ENCODE measurements around the gene TNFRSF8. TPM values are rescaled to one million over a fixed set of nuclear protein-coding genes. Genes with fewer than 3 reads are reported as not detected.
A peak's percentile ranks its signal among the peaks of the same experiment; 100 is the strongest.

TNFRSF8 gene
- total and polyA plus RNA-seq, 10 donors = 1.3 to 7.6 (median 2.0) TPM

- Histone ChIP-seq H3K4me3 (no peak overlapping the region), H3K36me3 (no peaks in the 10 kb centered on the region), H3K4me1 (peaks cover 0 to 28% (median 10%) of the 10 kb centered on the region in 6 donors), H3K9me3 (peaks cover 0 to 26% (median 18%) of the 10 kb centered on the region in 8 donors), H3K27me3 (replicated peaks in 1 of 7) (peaks cover 0 to 23% (median 0%) of the 10 kb centered on the region in 7 donors), H3K27ac (no peak overlapping the region)
- intact Hi-C loops (cut with DNase I; ENCODE audit: low total_unique reads) = no loop called here
- WGBS, 5 donors = 89 to 94% (median 94%) methylated on average over 8 to 9 of the region's 9 CpGs
- peak; percentile 49 for DNase-seq
- no peak for TF ChIP-seq CTCF (IDR thresholded peaks at IDR 0.05 in 8 of 11, conservative IDR thresholded peaks at IDR 0.05 in 3 of 11)
- TF ChIP-seq POLR2A (IDR thresholded peaks at IDR 0.05) = no peak
- TF ChIP-seq POLR2AphosphoS5 (IDR thresholded peaks at IDR 0.05) = no peak
These were observed 17.9 kb downstream of the TNFRSF8 start for GRCh38 chr1:12080773-12081556.

- DNase-seq = peak; percentile 34
- Histone ChIP-seq H3K4me1 (peaks cover 0 to 25% (median 10%) of the 10 kb centered on the region in 6 donors), H3K9me3 (peaks cover 0 to 26% (median 18%) of the 10 kb centered on the region in 8 donors), H3K4me3 (peak overlapping the region in 1 of 8 donors; percentile 36), H3K27ac (no peak overlapping the region), H3K27me3 (replicated peaks in 1 of 7) (peaks cover 0 to 23% (median 0%) of the 10 kb centered on the region in 7 donors), H3K36me3 (no peaks in the 10 kb centered on the region)
- WGBS, 5 donors = 73 to 84% (median 76%) methylated on average over 7 of the region's 7 CpGs
- intact Hi-C loops (cut with DNase I; ENCODE audit: low total_unique reads) = no loop called here
- TF ChIP-seq CTCF (IDR thresholded peaks at IDR 0.05 in 8 of 11, conservative IDR thresholded peaks at IDR 0.05 in 3 of 11) = no peak
- no peak for TF ChIP-seq POLR2A (IDR thresholded peaks at IDR 0.05)
- no peak for TF ChIP-seq POLR2AphosphoS5 (IDR thresholded peaks at IDR 0.05)
These were observed 18.7 kb downstream of the TNFRSF8 start for GRCh38 chr1:12081648-12082396.

GRCh38 chr1:12082988-12083387 is 19.9 kb downstream of the TNFRSF8 start:
- H3K27ac ChIP-seq = no peak overlapping the region
- H3K36me3 ChIP-seq = no peaks in the 10 kb centered on the region
- intact Hi-C loops (cut with DNase I; ENCODE audit: low total_unique reads) = no loop called here
- peaks cover 0 to 32% (median 17%) of the 10 kb centered on the region in 6 donors for H3K4me1 ChIP-seq
- H3K27me3 ChIP-seq (replicated peaks in 1 of 7) = peaks cover 0 to 23% (median 0%) of the 10 kb centered on the region in 7 donors
- 92 to 99% (median 93%) methylated on average over 4 of the region's 4 CpGs for WGBS, 5 donors
- peaks cover 0 to 26% (median 18%) of the 10 kb centered on the region in 8 donors for H3K9me3 ChIP-seq
- TF ChIP-seq POLR2AphosphoS5 (IDR thresholded peaks at IDR 0.05) = no peak
- no peak for DNase-seq
- H3K4me3 ChIP-seq = no peak overlapping the region

- no peaks in the 10 kb centered on the region for H3K36me3 ChIP-seq
- 85 to 95% (median 92%) methylated on average over 8 of the region's 8 CpGs for WGBS, 5 donors
- peak; percentile 18 for DNase-seq
- no peak overlapping the region for H3K27ac ChIP-seq
- H3K4me3 ChIP-seq = no peak overlapping the region
- peaks cover 7 to 38% (median 24%) of the 10 kb centered on the region in 6 donors for H3K4me1 ChIP-seq
- TF ChIP-seq POLR2A (IDR thresholded peaks at IDR 0.05) (no peak), CTCF (IDR thresholded peaks at IDR 0.05 in 8 of 11, conservative IDR thresholded peaks at IDR 0.05 in 3 of 11) (no peak)
- H3K27me3 ChIP-seq (replicated peaks in 1 of 7) = peaks cover 0 to 15% (median 0%) of the 10 kb centered on the region in 7 donors
- peaks cover 0 to 26% (median 18%) of the 10 kb centered on the region in 8 donors for H3K9me3 ChIP-seq
- intact Hi-C loops (cut with DNase I; ENCODE audit: low total_unique reads) = no loop called here
These were observed 20.7 kb downstream of the TNFRSF8 start for GRCh38 chr1:12083766-12084165.

Measured in spleen (tissue), 11 donors.